ENCODE measurements around the gene DNAJC4. TPM values are rescaled to one million over a fixed set of nuclear protein-coding genes. Genes with fewer than 3 reads are reported as not detected.

DNAJC4 gene
- total RNA-seq, 4 donors from 2014 or later, result 21.5 to 32.0 (median 26.9) TPM

GRCh38 chr11:64204080-64204440 lies 26.3 kb upstream of the DNAJC4 start:
- TF ChIP-seq CTCF (IDR thresholded peaks at IDR 0.05; ENCODE audit: low read depth), result no peak

- TF ChIP-seq CTCF (IDR thresholded peaks at IDR 0.05; ENCODE audit: low read depth), result no peak
These were observed 25.8 kb upstream of the DNAJC4 start for GRCh38 chr11:64204464-64204989.

- TF ChIP-seq CTCF (IDR thresholded peaks at IDR 0.05; ENCODE audit: low read depth), result no peak
These were observed 23.7 kb upstream of the DNAJC4 start, which contains the start of gene FERMT3 for GRCh38 chr11:64206457-64207255. Gene FERMT3 (plus strand): TSS chr11:64206721. CDS start chr11:64207365, 644 bp downstream.

- TF ChIP-seq CTCF (IDR thresholded peaks at IDR 0.05; ENCODE audit: low read depth), result no peak
These were observed 22.9 kb upstream of the DNAJC4 start for GRCh38 chr11:64207256-64208085.

GRCh38 chr11:64208086-64208795 lies 22.1 kb upstream of the DNAJC4 start:
- TF ChIP-seq CTCF (IDR thresholded peaks at IDR 0.05; ENCODE audit: low read depth), result no peak

GRCh38 chr11:64208796-64209562 lies 21.4 kb upstream of the DNAJC4 start:
- no peak for TF ChIP-seq CTCF (IDR thresholded peaks at IDR 0.05; ENCODE audit: low read depth)
